GM19463 (cell line): ENCODE results near the gene FAM111A.
A peak's percentile ranks its signal among the peaks of the same experiment; 100 is the strongest.
"Not testable (repeated sequence)": the region's sequence is repeated elsewhere in the genome, so short reads cannot be mapped to it uniquely, and the experiment has no call there.

Experiments
- ATAC-seq: cut with Tn5 transposase; IDR thresholded peaks from one replicate; pipeline ENCODE4 v1.9.1; 2021; ENCODE audit warnings: mild to moderate bottlenecking, moderate library complexity; ENCODE audit not compliant: unreplicated experiment

FAM111A gene

GRCh38 chr11:59142530-59143507, at the start of gene FAM111A:
TSS of gene FAM111A (plus strand) at chr11:59142856. CDS start at chr11:59148873, 6,017 bp downstream.
- ATAC-seq = peak; percentile 68

DNA sequence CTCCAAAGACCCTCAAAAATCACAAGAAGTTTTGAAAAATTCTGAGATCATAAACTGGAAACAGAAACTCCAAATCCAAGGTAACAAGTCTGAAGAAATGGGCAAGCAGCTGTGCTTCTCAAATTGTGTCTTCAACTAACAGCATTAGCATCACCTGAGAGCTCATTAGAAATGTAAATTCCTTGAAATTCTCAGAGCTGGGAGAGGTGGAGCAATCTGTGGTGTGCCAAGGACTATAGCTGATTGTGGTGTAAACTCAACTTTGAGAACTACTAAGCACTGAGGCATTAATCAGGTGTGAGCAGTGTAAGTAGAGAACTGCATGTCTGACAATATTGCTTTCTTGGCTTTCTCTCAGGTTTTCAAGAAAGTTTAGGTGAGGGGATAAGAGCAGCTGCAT, 49.1 kb upstream of the FAM111A start:
- not testable (repeated sequence) for ATAC-seq

DNA sequence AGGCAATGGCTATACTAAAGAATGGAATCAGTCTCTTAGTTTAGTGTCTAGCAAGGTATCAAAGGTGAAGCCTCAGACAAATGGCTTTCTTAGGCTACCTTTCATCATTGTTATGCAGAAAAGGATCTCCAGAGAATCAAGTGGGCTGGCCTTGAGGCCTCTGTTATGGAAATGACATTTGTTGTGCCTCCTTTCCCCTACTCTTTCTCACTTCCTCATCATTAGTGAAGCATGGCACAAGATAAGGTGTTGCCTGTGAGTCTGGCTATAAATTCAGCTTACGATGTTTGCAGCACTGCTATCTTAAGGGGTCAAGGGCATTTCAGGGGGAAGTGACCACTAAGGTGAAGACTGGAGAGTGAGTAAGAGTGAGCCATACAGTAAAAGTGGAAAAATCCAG, 47.4 kb upstream of the FAM111A start:
- ATAC-seq = peak; percentile 75

DNA sequence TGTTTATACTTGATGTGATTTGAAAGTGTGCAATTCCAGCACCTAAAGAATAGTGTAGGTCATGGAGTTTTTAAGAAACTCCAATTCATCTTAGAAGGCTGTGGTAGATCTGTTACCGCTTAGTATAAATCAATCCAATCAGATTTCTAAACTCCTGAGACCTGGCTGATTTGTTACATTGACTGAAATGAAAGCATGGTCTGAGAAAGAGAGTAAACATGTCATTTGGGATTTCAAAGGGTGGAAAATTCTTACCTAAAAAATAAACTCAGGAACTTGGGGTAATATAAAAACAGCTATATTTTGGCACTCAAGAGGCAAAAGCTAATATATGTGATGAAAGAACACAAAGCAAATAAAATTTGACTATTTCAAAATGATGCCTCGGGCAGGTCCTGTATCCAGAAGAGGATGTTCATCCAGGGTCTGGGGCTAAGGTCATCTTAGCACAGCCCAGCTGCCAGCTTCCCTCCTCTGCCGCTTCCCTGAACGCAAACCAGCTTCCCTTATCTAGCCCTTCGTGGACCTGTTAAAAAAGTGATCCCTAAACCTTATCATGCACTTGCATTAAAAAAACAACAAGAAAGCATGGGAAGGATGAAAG, 46.6 kb upstream of the FAM111A start:
- ATAC-seq = not testable (repeated sequence)

DNA sequence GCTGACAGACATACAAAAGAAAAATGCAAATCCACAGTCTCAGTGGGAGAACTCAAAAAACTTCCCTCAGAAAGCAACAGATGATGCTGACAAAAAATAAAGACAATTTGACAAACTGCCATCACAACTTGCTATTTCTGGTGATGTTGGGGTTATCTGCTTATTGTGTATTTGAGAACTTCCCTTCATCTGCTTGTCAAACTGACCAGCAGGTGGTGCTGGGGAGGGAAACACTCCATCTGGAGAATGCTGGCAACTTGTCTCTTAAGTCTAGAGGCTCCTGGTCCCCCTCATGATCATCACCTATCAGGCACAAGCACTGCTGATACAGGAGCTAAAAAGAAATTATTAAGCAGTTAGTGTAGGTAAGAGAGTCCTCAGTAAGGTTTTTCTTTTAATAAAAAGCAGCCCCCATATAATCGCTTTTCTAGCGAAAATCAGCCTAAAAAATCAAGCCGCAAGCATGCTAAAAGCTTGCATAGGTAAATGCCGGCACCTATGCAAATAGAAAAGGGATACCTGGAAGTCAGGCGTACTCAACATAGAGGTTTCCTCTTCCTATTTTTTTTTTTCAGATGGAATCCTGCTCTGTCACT, 45.4 kb upstream of the FAM111A start:
- ATAC-seq = peak; percentile 34

GRCh38 chr11:59097938-59098337, 44.7 kb upstream of the FAM111A start:
- ATAC-seq = not testable (repeated sequence)

- peak; percentile 62 for ATAC-seq
Measured at GRCh38 chr11:59102259-59102765, 40.3 kb upstream of the FAM111A start.

GRCh38 chr11:59106363-59107336, 36.0 kb upstream of the FAM111A start, which contains the start of gene FAM111B:
TSS of gene FAM111B (plus strand) at chr11:59107237. CDS start at chr11:59109626, 2,389 bp downstream.
- ATAC-seq = peak; percentile 63

DNA sequence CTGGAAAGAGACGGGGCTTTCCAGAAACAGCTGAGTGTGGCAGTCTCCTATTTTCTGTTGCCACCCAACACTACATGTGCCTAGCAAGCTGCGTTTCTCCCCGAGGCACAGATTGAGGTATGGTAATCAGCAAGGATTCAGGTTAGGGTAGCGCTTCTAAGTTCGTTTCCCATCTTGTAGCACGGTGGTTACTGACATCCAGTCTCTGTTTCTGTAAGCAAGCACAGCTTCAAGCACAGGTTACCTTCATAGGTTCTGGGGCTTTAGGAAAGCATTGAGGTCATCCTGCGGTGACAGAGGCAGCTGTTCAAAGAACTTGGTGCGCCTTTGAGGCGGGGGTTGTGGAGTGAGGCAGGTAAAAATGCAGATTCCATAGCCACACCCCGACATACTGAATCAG, 34.9 kb upstream of the FAM111A start:
- ATAC-seq = peak; percentile 28

DNA sequence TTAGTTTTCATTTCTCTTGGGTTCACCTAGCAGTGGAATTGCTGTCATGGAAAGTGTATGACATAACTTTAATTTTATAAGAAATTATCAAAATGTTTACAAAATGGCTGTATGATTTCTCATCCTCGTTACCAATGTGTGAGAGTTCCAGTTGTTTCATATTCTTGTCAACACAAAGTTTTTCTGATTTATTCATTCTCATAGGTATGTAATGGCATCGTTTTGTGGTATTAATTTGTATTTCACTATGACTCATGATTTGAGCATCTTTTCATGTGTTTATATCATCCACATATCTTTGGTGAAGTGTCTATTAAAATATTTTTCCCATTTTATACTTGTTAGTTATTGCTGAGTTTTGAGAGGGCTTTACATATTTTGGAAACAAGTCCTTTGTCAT, 30.2 kb upstream of the FAM111A start:
- no peak for ATAC-seq

GRCh38 chr11:59114344-59114743, 28.3 kb upstream of the FAM111A start:
- no peak for ATAC-seq

GRCh38 chr11:59115553-59115952, 27.1 kb upstream of the FAM111A start:
- ATAC-seq = no peak

DNA sequence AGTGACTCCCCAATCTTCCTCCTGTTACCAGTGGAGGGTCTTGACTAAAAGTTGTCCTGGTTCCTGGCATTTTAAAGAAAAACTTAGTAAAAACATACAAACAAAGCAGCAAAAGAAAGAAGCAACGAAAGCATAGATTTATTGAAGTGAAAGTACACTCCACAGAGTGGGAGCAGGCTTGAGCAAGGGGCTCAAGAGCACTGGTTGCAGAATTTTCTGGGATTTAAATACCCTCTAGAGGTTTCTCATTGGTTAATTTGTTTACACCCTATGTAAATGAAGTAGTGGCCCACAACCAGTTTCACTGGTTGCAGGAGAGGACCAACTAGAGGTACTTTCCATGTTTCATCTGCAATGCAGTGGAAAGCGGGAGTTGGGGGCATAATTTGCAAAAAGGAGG, 24.9 kb upstream of the FAM111A start:
- ATAC-seq = no peak

- ATAC-seq = no peak
Measured at GRCh38 chr11:59119826-59120225, 22.8 kb upstream of the FAM111A start.

DNA sequence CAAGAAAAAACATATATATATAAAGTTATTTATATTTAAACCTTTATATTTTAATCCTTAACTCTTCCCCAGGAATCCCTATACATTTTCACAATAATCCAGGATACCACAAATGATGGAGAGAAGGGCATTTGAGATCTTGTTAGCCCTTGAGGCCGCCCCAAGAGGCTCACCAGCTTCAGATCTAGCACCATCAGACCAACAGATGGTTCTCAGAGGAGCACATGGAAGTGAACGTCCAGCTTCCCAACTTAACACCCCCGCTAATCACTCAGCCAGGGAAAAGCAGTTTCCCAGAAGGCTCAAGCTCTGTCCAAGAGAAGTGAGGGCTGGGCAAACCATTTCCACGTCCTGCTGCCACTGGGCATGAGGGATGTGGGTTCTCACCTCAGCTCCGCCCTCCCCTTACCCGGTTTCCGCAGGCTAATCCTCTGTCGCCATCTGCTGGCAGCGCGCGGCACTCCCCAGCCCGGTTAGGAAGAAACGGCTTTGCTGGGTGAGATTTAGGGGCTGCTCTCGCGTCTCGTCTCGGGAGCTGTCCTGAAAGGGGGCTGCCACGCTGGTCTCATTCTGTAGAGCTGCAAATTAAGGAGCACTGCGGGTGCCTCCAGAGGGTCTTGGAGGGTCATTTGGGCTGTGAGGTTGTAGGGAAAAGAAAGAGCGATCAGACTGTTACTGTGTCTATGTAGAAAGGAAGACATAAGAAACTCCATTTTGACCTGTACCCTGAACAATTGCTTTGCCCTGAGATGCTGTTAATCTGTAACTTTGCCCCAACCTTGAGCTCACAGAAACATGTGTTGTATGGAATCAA, 6.8 kb upstream of the FAM111A start:
- ATAC-seq = peak; percentile 99

- not testable (repeated sequence) for ATAC-seq
Measured at GRCh38 chr11:59136551-59136950, 6.1 kb upstream of the FAM111A start.

DNA sequence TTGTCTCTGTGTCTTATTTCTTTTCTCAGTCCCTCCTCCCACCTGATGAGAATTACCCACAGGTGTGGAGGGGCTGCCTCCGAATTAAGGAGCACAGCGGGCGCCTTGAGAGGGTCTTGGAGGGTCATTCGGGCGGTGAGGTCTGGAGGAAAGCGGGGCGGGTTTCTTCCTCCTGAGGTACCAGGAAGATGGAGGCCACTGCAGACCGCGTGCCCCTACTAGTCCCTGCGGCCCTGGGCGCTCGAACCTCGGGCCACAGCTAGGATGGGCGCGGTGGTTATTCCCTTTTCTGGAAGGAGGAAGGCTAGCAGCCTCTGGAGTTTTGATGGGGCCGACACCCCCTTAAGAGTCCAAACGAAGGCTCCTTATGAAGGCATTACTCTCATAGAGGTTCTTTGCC, 5.5 kb upstream of the FAM111A start:
- ATAC-seq = no peak

DNA sequence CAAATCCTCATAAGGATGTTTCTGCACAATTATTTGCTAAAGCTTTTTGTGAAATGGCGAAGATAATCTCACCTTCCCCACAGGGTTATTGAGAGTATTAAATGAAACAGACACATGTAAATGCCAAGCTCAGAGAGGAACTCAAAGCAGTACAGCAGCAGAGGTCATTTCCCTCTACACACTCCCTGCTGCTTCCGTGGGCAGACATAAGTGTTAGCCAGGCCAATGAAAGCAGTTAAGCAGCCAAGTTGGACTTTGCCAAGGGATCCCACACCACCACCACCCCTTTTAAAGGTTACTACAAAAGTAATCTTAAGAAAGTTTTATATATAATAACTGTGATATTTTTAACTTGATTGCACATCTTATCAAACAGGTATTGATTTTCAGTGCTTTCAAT, 4.0 kb upstream of the FAM111A start:
- ATAC-seq = no peak

- no peak for ATAC-seq
Measured at GRCh38 chr11:59141191-59141590, 1.5 kb upstream of the FAM111A start.
